Measurements from ENCODE around the gene RFX8. TPM values are rescaled to one million over a fixed set of nuclear protein-coding genes. Genes with fewer than 3 reads are reported as not detected.

Gene RFX8
- total and polyA plus RNA-seq, 2 of the 8 experiments (the other 6 are each of a cell fraction or from before 2014, with no cell fraction given) = 0.60 to 0.97 TPM

DNA sequence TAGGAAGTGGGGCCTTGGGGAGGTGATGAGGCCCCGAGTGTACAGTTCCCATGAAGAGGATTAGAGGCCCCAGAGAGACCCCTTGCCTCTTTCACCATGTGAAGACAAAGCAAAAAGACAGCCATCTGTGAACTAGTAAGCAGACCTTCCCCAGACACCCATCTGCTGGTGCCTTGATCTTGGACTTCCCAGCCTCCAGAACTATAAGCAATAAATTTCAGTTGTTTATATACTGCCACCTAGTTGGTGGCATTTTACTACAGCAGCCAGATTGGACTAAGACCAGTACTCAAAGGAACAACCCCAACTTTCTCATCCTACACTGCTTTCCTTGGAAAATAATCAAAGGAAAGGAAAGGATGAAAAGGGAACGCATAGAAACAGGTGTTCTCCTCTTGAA, 59.7 kb downstream of the RFX8 start (continued):
- TF ChIP-seq, protein P1, sequence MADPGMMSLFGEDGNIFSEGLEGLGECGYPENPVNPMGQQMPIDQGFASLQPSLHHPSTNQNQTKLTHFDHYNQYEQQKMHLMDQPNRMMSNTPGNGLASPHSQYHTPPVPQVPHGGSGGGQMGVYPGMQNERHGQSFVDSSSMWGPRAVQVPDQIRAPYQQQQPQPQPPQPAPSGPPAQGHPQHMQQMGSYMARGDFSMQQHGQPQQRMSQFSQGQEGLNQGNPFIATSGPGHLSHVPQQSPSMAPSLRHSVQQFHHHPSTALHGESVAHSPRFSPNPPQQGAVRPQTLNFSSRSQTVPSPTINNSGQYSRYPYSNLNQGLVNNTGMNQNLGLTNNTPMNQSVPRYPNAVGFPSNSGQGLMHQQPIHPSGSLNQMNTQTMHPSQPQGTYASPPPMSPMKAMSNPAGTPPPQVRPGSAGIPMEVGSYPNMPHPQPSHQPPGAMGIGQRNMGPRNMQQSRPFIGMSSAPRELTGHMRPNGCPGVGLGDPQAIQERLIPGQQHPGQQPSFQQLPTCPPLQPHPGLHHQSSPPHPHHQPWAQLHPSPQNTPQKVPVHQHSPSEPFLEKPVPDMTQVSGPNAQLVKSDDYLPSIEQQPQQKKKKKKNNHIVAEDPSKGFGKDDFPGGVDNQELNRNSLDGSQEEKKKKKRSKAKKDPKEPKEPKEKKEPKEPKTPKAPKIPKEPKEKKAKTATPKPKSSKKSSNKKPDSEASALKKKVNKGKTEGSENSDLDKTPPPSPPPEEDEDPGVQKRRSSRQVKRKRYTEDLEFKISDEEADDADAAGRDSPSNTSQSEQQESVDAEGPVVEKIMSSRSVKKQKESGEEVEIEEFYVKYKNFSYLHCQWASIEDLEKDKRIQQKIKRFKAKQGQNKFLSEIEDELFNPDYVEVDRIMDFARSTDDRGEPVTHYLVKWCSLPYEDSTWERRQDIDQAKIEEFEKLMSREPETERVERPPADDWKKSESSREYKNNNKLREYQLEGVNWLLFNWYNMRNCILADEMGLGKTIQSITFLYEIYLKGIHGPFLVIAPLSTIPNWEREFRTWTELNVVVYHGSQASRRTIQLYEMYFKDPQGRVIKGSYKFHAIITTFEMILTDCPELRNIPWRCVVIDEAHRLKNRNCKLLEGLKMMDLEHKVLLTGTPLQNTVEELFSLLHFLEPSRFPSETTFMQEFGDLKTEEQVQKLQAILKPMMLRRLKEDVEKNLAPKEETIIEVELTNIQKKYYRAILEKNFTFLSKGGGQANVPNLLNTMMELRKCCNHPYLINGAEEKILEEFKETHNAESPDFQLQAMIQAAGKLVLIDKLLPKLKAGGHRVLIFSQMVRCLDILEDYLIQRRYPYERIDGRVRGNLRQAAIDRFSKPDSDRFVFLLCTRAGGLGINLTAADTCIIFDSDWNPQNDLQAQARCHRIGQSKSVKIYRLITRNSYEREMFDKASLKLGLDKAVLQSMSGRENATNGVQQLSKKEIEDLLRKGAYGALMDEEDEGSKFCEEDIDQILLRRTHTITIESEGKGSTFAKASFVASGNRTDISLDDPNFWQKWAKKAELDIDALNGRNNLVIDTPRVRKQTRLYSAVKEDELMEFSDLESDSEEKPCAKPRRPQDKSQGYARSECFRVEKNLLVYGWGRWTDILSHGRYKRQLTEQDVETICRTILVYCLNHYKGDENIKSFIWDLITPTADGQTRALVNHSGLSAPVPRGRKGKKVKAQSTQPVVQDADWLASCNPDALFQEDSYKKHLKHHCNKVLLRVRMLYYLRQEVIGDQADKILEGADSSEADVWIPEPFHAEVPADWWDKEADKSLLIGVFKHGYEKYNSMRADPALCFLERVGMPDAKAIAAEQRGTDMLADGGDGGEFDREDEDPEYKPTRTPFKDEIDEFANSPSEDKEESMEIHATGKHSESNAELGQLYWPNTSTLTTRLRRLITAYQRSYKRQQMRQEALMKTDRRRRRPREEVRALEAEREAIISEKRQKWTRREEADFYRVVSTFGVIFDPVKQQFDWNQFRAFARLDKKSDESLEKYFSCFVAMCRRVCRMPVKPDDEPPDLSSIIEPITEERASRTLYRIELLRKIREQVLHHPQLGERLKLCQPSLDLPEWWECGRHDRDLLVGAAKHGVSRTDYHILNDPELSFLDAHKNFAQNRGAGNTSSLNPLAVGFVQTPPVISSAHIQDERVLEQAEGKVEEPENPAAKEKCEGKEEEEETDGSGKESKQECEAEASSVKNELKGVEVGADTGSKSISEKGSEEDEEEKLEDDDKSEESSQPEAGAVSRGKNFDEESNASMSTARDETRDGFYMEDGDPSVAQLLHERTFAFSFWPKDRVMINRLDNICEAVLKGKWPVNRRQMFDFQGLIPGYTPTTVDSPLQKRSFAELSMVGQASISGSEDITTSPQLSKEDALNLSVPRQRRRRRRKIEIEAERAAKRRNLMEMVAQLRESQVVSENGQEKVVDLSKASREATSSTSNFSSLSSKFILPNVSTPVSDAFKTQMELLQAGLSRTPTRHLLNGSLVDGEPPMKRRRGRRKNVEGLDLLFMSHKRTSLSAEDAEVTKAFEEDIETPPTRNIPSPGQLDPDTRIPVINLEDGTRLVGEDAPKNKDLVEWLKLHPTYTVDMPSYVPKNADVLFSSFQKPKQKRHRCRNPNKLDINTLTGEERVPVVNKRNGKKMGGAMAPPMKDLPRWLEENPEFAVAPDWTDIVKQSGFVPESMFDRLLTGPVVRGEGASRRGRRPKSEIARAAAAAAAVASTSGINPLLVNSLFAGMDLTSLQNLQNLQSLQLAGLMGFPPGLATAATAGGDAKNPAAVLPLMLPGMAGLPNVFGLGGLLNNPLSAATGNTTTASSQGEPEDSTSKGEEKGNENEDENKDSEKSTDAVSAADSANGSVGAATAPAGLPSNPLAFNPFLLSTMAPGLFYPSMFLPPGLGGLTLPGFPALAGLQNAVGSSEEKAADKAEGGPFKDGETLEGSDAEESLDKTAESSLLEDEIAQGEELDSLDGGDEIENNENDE (IDR thresholded peaks at IDR 0.05; ENCODE audit: insufficient replicate concordance, low read length) = no peak
- TF ChIP-seq SIX5 (IDR thresholded peaks at IDR 0.05; ENCODE audit: low read depth, low read length) = no peak
- TF ChIP-seq, protein P2, sequence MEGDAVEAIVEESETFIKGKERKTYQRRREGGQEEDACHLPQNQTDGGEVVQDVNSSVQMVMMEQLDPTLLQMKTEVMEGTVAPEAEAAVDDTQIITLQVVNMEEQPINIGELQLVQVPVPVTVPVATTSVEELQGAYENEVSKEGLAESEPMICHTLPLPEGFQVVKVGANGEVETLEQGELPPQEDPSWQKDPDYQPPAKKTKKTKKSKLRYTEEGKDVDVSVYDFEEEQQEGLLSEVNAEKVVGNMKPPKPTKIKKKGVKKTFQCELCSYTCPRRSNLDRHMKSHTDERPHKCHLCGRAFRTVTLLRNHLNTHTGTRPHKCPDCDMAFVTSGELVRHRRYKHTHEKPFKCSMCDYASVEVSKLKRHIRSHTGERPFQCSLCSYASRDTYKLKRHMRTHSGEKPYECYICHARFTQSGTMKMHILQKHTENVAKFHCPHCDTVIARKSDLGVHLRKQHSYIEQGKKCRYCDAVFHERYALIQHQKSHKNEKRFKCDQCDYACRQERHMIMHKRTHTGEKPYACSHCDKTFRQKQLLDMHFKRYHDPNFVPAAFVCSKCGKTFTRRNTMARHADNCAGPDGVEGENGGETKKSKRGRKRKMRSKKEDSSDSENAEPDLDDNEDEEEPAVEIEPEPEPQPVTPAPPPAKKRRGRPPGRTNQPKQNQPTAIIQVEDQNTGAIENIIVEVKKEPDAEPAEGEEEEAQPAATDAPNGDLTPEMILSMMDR (IDR thresholded peaks at IDR 0.05; ENCODE audit: control extremely low read depth in 1 of 3, insufficient read depth in 1 of 3, low read depth in 1 of 3, low read length in 3 of 3) = no peak
- no peak for TF ChIP-seq CHD1 (IDR thresholded peaks at IDR 0.05; ENCODE audit: low read depth, low read length)
- no peak for TF ChIP-seq TAF1 (IDR thresholded peaks at IDR 0.05; ENCODE audit: low read depth, low read length)
- no peak for TF ChIP-seq SIRT6 (IDR thresholded peaks at IDR 0.05; ENCODE audit: low read length)
- TF ChIP-seq HDAC2 (IDR thresholded peaks at IDR 0.05; ENCODE audit: borderline replicate concordance in 1 of 2, low read depth in 2 of 2, low read length in 2 of 2) = no peak
- no peak for TF ChIP-seq CBX5 (IDR thresholded peaks at IDR 0.05; ENCODE audit: low read depth, low read length)

All from H1 (cell line).